Body of pancreas (tissue), 4 donors: ENCODE results near the gene KANSL1L.

Experiments
- POLR2A ChIP-seq, 3 donors: fragments of 450-650 bp; IDR thresholded peaks; one replicate each; pipeline ENCODE4 v1.6.1; 2016; ENCODE audit warnings: antibody characterized with exemption in 3 of 3, mild to moderate bottlenecking in 2 of 3
- TF ChIP-seq, protein P1 (sequence below), 7 experiments: fragments of 450-650 bp in 4 of 7; fragments of 200-600 bp in 3 of 7; sonication (generic) in 3 of 7; IDR thresholded peaks; one replicate each; pipeline ENCODE4 v1.5.1; 2016 to 2019; ENCODE audit warnings: antibody characterized with exemption in 7 of 7

DNA sequence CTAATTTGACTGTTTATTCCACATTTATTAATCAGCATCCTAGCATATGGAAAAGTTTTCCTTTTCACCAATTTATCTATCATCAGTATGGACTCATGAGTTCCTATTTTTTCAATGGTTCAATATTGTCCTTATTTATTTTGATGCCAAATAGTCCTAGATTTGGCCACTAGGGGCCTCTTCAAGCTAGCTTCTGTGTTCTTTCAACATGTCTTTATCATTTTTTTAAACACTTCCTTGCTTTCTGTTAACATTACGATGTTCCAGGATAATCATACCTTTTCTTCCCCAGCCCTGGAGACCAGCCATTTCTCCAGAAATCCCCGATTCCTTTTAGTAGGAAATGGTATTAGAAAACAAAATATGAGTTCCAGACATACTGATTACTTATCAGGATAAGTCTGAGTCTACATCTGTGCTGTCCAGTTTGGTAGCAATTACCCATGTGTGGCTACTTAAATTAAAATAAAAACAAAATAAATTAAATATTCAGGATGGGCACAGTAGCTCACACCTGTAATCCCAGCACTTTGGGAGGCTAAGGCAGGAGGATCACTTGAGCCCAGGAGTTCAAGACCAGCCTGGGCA lies 98.2 kb downstream of the KANSL1L start:
- TF ChIP-seq POLR2A (IDR thresholded peaks at IDR 0.05), result no peak
- TF ChIP-seq, protein P1, sequence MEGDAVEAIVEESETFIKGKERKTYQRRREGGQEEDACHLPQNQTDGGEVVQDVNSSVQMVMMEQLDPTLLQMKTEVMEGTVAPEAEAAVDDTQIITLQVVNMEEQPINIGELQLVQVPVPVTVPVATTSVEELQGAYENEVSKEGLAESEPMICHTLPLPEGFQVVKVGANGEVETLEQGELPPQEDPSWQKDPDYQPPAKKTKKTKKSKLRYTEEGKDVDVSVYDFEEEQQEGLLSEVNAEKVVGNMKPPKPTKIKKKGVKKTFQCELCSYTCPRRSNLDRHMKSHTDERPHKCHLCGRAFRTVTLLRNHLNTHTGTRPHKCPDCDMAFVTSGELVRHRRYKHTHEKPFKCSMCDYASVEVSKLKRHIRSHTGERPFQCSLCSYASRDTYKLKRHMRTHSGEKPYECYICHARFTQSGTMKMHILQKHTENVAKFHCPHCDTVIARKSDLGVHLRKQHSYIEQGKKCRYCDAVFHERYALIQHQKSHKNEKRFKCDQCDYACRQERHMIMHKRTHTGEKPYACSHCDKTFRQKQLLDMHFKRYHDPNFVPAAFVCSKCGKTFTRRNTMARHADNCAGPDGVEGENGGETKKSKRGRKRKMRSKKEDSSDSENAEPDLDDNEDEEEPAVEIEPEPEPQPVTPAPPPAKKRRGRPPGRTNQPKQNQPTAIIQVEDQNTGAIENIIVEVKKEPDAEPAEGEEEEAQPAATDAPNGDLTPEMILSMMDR (IDR thresholded peaks at IDR 0.05), result peak in 6 of 7 experiments; percentile 48 to 78 (median 70)
